ENCODE data around the gene LRAT. TPM values are rescaled to one million over a fixed set of nuclear protein-coding genes. Genes with fewer than 3 reads are reported as not detected.

Gene LRAT
- total and polyA plus RNA-seq, 2 donors from 2014 or later: 0.15 to 0.72 TPM

DNA sequence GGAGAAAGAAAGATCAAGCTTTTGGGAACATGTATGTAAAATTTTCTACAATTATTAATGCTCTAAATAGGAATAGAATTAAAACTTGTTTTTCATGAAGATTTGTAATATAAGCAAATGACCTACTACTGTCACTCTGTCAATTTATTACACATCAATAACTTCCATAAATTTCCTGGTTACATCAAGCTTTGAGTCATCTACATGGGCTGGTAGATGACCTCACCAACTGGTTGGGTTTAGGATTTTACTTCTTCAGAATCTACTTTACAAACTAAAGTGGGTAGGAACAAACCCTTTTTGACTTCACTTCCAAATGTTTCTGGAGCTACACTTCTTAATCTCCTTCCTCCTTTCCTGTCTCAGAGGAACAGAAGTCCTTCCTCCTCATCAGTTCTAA, 12.0 kb upstream of the LRAT start:
- FAIRE-seq (no peak), DNase-seq (no peak)
- H3K4me3 ChIP-seq (ENCODE audit: low read length in 3 of 3): no peak overlapping the region
- no peaks in the 10 kb centered on the region for H3K36me3 ChIP-seq (ENCODE audit: control insufficient read depth in 2 of 3, insufficient read depth in 3 of 3, low read length in 3 of 3)
- H3K4me1 ChIP-seq (ENCODE audit: control insufficient read depth in 2 of 3, insufficient read depth in 2 of 3, low read depth in 1 of 3, low read length in 3 of 3): no peaks in the 10 kb centered on the region
- H3K9me3 ChIP-seq (ENCODE audit: control insufficient read depth in 2 of 3, insufficient read depth in 1 of 3, low read length in 3 of 3): no peaks in the 10 kb centered on the region
- no peak overlapping the region for H3K27ac ChIP-seq (ENCODE audit: low read depth in 2 of 2, low read length in 2 of 2)
- H3K27me3 ChIP-seq (ENCODE audit: control insufficient read depth, insufficient read depth, low read length): no peaks in the 10 kb centered on the region
- intact Hi-C loops (cut with DNase I): no loop called here
- TF ChIP-seq, protein P1, sequence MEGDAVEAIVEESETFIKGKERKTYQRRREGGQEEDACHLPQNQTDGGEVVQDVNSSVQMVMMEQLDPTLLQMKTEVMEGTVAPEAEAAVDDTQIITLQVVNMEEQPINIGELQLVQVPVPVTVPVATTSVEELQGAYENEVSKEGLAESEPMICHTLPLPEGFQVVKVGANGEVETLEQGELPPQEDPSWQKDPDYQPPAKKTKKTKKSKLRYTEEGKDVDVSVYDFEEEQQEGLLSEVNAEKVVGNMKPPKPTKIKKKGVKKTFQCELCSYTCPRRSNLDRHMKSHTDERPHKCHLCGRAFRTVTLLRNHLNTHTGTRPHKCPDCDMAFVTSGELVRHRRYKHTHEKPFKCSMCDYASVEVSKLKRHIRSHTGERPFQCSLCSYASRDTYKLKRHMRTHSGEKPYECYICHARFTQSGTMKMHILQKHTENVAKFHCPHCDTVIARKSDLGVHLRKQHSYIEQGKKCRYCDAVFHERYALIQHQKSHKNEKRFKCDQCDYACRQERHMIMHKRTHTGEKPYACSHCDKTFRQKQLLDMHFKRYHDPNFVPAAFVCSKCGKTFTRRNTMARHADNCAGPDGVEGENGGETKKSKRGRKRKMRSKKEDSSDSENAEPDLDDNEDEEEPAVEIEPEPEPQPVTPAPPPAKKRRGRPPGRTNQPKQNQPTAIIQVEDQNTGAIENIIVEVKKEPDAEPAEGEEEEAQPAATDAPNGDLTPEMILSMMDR (IDR thresholded peaks at IDR 0.05; ENCODE audit: borderline replicate concordance, extremely low read depth, insufficient read depth): no peak
- no peak overlapping the region for H3K9ac ChIP-seq (ENCODE audit: low read length in 3 of 3)

- FAIRE-seq (no peak), DNase-seq (no peak)
- H3K36me3 ChIP-seq (ENCODE audit: control insufficient read depth in 2 of 3, insufficient read depth in 3 of 3, low read length in 3 of 3): no peaks in the 10 kb centered on the region
- TF ChIP-seq, protein P1 (IDR thresholded peaks at IDR 0.05; ENCODE audit: borderline replicate concordance, extremely low read depth, insufficient read depth): no peak
- H3K9ac ChIP-seq (ENCODE audit: low read length in 3 of 3): no peak overlapping the region
- no peak overlapping the region for H3K4me3 ChIP-seq (ENCODE audit: low read length in 3 of 3)
- H3K27ac ChIP-seq (ENCODE audit: low read depth in 2 of 2, low read length in 2 of 2): no peak overlapping the region
- H3K27me3 ChIP-seq (ENCODE audit: control insufficient read depth, insufficient read depth, low read length): no peaks in the 10 kb centered on the region
- no peaks in the 10 kb centered on the region for H3K4me1 ChIP-seq (ENCODE audit: control insufficient read depth in 2 of 3, insufficient read depth in 2 of 3, low read depth in 1 of 3, low read length in 3 of 3)
- intact Hi-C loops (cut with DNase I): no loop called here
- no peaks in the 10 kb centered on the region for H3K9me3 ChIP-seq (ENCODE audit: control insufficient read depth in 2 of 3, insufficient read depth in 1 of 3, low read length in 3 of 3)
Measured at GRCh38 chr4:154732669-154733068, 11.1 kb upstream of the LRAT start.

GRCh38 chr4:154736770-154737169, 7.0 kb upstream of the LRAT start:
- FAIRE-seq: no peak
- TF ChIP-seq, protein P1 (IDR thresholded peaks at IDR 0.05; ENCODE audit: borderline replicate concordance, extremely low read depth, insufficient read depth): no peak

GRCh38 chr4:154738426-154738825, 5.4 kb upstream of the LRAT start:
- TF ChIP-seq, protein P1 (IDR thresholded peaks at IDR 0.05; ENCODE audit: borderline replicate concordance, extremely low read depth, insufficient read depth): no peak
- Histone ChIP-seq H3K9me3 (ENCODE audit: control insufficient read depth in 2 of 3, insufficient read depth in 1 of 3, low read length in 3 of 3) (no peaks in the 10 kb centered on the region), H3K4me1 (ENCODE audit: control insufficient read depth in 2 of 3, insufficient read depth in 2 of 3, low read depth in 1 of 3, low read length in 3 of 3) (no peaks in the 10 kb centered on the region), H3K4me3 (ENCODE audit: low read length in 3 of 3) (no peak overlapping the region), H3K9ac (ENCODE audit: low read length in 3 of 3) (no peak overlapping the region), H3K27ac (ENCODE audit: low read depth in 2 of 2, low read length in 2 of 2) (no peak overlapping the region), H3K36me3 (ENCODE audit: control insufficient read depth in 2 of 3, insufficient read depth in 3 of 3, low read length in 3 of 3) (no peaks in the 10 kb centered on the region), H3K27me3 (ENCODE audit: control insufficient read depth, insufficient read depth, low read length) (peaks cover 31% of the 10 kb centered on the region)
- DNase-seq: no peak
- FAIRE-seq: no peak
- intact Hi-C loops (cut with DNase I): no loop called here

More at GRCh38 chr4:154736770-154737169, 7.0 kb upstream of the LRAT start:
- no peak for DNase-seq
- Histone ChIP-seq H3K27me3 (ENCODE audit: control insufficient read depth, insufficient read depth, low read length) (peaks cover 21% of the 10 kb centered on the region), H3K4me3 (ENCODE audit: low read length in 3 of 3) (no peak overlapping the region), H3K9ac (ENCODE audit: low read length in 3 of 3) (no peak overlapping the region), H3K27ac (ENCODE audit: low read depth in 2 of 2, low read length in 2 of 2) (no peak overlapping the region), H3K36me3 (ENCODE audit: control insufficient read depth in 2 of 3, insufficient read depth in 3 of 3, low read length in 3 of 3) (no peaks in the 10 kb centered on the region), H3K4me1 (ENCODE audit: control insufficient read depth in 2 of 3, insufficient read depth in 2 of 3, low read depth in 1 of 3, low read length in 3 of 3) (no peaks in the 10 kb centered on the region), H3K9me3 (ENCODE audit: control insufficient read depth in 2 of 3, insufficient read depth in 1 of 3, low read length in 3 of 3) (no peaks in the 10 kb centered on the region)
- intact Hi-C loops (cut with DNase I): no loop called here
